ENCODE results near the gene GAS6. TPM values are rescaled to one million over a fixed set of nuclear protein-coding genes. Genes with fewer than 3 reads are reported as not detected.

GAS6 gene
- total RNA-seq, 1 experiment from 2014 or later = 49.4 TPM

DNA sequence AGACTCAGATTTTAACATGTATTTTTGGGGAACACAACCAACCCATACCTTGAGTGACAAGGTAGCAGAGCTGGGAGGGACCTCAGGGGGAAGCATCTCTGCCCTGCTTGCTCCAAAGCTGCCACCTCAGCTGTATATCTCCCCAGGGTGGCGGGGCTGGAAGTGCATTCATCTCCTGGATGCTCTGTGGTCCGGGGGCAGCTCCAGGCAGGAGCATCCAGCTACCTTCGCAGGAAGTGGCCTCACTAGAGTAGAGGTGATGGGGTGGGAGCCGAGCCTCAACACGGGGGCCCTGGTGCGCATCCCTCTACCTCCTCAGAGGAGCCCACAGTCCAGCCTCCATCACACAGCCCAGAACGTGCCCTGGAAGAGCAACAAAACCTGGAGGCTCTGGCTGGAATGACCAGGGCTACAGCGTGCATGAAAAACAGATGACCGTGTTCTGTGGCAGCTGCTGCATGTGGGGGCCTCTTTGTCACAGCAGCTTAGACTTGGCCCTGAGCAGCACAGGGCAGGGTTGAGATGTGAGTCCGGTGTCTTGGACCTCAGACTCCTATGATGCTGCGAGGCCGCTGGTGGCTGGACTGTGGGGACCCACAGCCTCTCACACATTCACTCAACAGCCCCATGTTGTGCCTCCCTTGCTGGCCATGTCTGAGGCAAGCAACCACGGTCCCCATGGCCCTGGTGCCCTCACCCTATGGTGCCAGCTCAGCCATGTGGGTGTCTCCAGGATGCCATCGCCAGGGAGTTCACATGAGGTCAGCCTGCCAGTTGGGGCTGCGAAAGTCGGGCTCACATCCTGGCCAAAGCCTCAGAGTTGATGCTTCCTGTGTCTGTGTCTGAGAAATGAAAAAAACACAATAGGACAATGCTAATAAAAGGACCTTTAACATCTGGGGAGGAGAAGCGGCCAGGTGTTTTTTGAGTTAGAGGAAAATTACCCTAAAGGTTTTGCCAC is 17.1 kb upstream of the GAS6 start:
- H3K4me1 ChIP-seq (ENCODE audit: control insufficient read depth in 1 of 2, insufficient read depth in 2 of 2, low read length in 2 of 2) = no peaks in the 10 kb centered on the region
- H4K20me1 ChIP-seq (ENCODE audit: insufficient read depth) = no peaks in the 10 kb centered on the region
- RAD21 ChIA-PET (ENCODE audit: low non-redundant PET in 1 of 2, low total read pairs in 2 of 2, uncharacterized antibody in 2 of 2, unreplicated experiment in 2 of 2) = no interaction called here
- TF ChIP-seq SRF (IDR thresholded peaks at IDR 0.05; ENCODE audit: low read depth) (no peak), JUND (IDR thresholded peaks at IDR 0.05) (no peak), ZFX (IDR thresholded peaks at IDR 0.05) (no peak)
- TF ChIP-seq, protein P1, sequence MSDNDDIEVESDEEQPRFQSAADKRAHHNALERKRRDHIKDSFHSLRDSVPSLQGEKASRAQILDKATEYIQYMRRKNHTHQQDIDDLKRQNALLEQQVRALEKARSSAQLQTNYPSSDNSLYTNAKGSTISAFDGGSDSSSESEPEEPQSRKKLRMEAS (IDR thresholded peaks at IDR 0.05) = no peak
- H3K27ac ChIP-seq (ENCODE audit: low read depth, low read length) = no peak overlapping the region
- no peak overlapping the region for H2AFZ ChIP-seq (ENCODE audit: low read depth, low read length, poor library complexity, severe bottlenecking)
- ATAC-seq (0 out of 2 replicates have a peak, but pooled peaks have one; percentile 9), DNase-seq (ENCODE audit: low read depth, low spot score) (no peak)
- H3K4me2 ChIP-seq (ENCODE audit: low read length) = no peak overlapping the region
- H3K9ac ChIP-seq (ENCODE audit: low read length) = no peak overlapping the region
- H3K27me3 ChIP-seq (ENCODE audit: insufficient read depth, low read length) = no peaks in the 10 kb centered on the region
- H3K4me3 ChIP-seq (replicated peaks in 1 of 2; ENCODE audit: low read depth in 1 of 2, low read length in 2 of 2) = no peak overlapping the region
- CTCF ChIA-PET = no interaction called here
- H3K9me3 ChIP-seq (ENCODE audit: control insufficient read depth in 1 of 2, insufficient read depth in 1 of 2, low read depth in 1 of 2, low read length in 2 of 2) = no peaks in the 10 kb centered on the region
- POLR2A ChIA-PET = no interaction called here
- no peaks in the 10 kb centered on the region for H3K9me2 ChIP-seq (ENCODE audit: insufficient read depth)
- no peaks in the 10 kb centered on the region for H3K79me2 ChIP-seq (ENCODE audit: insufficient read depth, low read length)
- no peaks in the 10 kb centered on the region for H3K36me3 ChIP-seq (ENCODE audit: control insufficient read depth in 1 of 2, insufficient read depth in 2 of 2, low read length in 2 of 2)
- no TSS peak for BruUV-seq (replicated peaks)
- intact Hi-C loops (cut with micrococcal nuclease) = no loop called here

DNA sequence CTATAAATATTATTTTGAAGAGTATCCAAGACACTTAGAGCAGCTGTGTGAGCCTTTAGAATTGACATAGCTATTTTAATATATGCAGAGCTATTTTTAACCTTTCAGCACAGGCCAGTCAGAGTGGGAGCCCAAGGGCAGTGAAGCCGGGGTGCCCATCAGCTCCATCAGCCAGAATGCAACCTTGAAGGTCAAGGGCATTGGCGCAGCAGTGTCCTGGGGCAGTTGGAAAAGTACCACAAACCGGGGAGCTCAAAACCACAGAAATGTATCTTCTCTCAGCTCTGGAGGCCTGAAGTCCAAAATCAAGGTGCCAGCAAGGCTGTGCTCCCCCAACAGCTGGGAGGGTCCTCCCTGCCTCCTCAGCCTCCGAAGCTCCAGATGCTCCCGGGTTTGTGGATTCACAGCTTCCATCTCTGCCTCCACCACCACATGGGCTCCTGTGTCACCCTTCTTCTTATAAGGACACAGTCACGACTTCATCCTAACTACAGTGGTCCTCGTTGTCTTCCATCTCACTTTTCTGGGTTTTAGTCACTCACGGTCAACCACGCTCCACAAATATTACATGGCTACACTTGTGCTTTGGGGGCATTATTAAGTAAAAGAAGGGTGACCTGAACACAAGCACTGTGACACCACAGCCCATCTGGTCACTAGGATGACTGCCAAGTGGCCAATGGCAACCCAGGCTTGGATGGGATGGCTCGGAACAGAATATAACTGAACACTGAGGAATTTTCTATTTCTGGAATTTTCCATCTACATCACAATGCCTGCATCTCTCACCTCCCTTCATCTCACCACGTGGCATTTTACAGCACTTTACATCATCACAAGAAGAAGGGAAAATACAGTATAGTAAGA is 15.9 kb upstream of the GAS6 start:
- RAD21 ChIA-PET (ENCODE audit: low non-redundant PET in 1 of 2, low total read pairs in 2 of 2, uncharacterized antibody in 2 of 2, unreplicated experiment in 2 of 2) = no interaction called here
- DNase-seq (ENCODE audit: low read depth, low spot score) = no peak
- Histone ChIP-seq H3K36me3 (ENCODE audit: control insufficient read depth in 1 of 2, insufficient read depth in 2 of 2, low read length in 2 of 2) (no peaks in the 10 kb centered on the region), H3K9ac (ENCODE audit: low read length) (no peak overlapping the region), H3K4me2 (ENCODE audit: low read length) (no peak overlapping the region), H3K9me3 (ENCODE audit: control insufficient read depth in 1 of 2, insufficient read depth in 1 of 2, low read depth in 1 of 2, low read length in 2 of 2) (no peaks in the 10 kb centered on the region), H4K20me1 (ENCODE audit: insufficient read depth) (no peaks in the 10 kb centered on the region), H3K4me1 (ENCODE audit: control insufficient read depth in 1 of 2, insufficient read depth in 2 of 2, low read length in 2 of 2) (no peaks in the 10 kb centered on the region), H2AFZ (ENCODE audit: low read depth, low read length, poor library complexity, severe bottlenecking) (no peak overlapping the region), H3K27ac (ENCODE audit: low read depth, low read length) (no peak overlapping the region), H3K4me3 (replicated peaks in 1 of 2; ENCODE audit: low read depth in 1 of 2, low read length in 2 of 2) (no peak overlapping the region), H3K79me2 (ENCODE audit: insufficient read depth, low read length) (no peaks in the 10 kb centered on the region), H3K9me2 (ENCODE audit: insufficient read depth) (no peaks in the 10 kb centered on the region), H3K27me3 (ENCODE audit: insufficient read depth, low read length) (no peaks in the 10 kb centered on the region)
- TF ChIP-seq SIN3A (IDR thresholded peaks at IDR 0.05; ENCODE audit: low read depth) (no peak), EZH2 (IDR thresholded peaks at IDR 0.05) (no peak), SRF (IDR thresholded peaks at IDR 0.05; ENCODE audit: low read depth) (no peak), CEBPB (IDR thresholded peaks at IDR 0.05; ENCODE audit: low read depth) (no peak), POLR2AphosphoS5 (IDR thresholded peaks at IDR 0.05; ENCODE audit: low read depth, low read length) (no peak)
- TF ChIP-seq, protein P2, sequence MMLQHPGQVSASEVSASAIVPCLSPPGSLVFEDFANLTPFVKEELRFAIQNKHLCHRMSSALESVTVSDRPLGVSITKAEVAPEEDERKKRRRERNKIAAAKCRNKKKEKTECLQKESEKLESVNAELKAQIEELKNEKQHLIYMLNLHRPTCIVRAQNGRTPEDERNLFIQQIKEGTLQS (IDR thresholded peaks at IDR 0.05) = no peak
- BruUV-seq (replicated peaks) = no TSS peak
- ATAC-seq = no peak
- CTCF ChIA-PET = no interaction called here
- POLR2A ChIA-PET = no interaction called here
- intact Hi-C loops (cut with micrococcal nuclease) = no loop called here

All from HCT116 (cell line).